Sigmoid colon (tissue), 7 donors: ENCODE measurements around the gene AMBRA1. TPM values are rescaled to one million over a fixed set of nuclear protein-coding genes. Genes with fewer than 3 reads are reported as not detected.

Experiments used
- DNase-seq: peaks from one replicate; pipeline ENCODE4 v3.0.0-alpha.2; 2019
- H3K27ac ChIP-seq, 4 donors: fragments of 200-600 bp; sonication (generic); one replicate each; pipeline ENCODE4 v1.5.1; 2016 to 2019; ENCODE audit warnings: mild to moderate bottlenecking in 1 of 4
- H3K27me3 ChIP-seq, 3 donors: fragments of 200-600 bp; sonication (generic); one replicate each; pipeline ENCODE4 v1.5.1; 2019; ENCODE audit warnings: mild to moderate bottlenecking in 1 of 3
- H3K36me3 ChIP-seq, 4 donors: fragments of 200-600 bp; sonication (generic); one replicate each; pipeline ENCODE4 v1.5.1; 2016 to 2019
- H3K4me1 ChIP-seq, 4 donors: fragments of 200-600 bp; sonication (generic); one replicate each; pipeline ENCODE4 v1.5.1; 2017 to 2019
- H3K4me3 ChIP-seq, 4 donors: fragments of 200-600 bp; sonication (generic); one replicate each; pipeline ENCODE4 v1.5.1; 2017 to 2019; ENCODE audit warnings: mild to moderate bottlenecking in 2 of 4, moderate library complexity in 1 of 4
- H3K9me3 ChIP-seq, 4 donors: fragments of 200-600 bp in 3 of 4; sonication (generic) in 3 of 4; one replicate each; pipeline versions ENCODE4 v1.5.1 to v1.6.1; 2013 to 2019
- CTCF ChIP-seq, 4 experiments: fragments of 450-650 bp in 3 of 4; fragments of 200-600 bp in 1 of 4; IDR thresholded peaks; one replicate each; pipeline ENCODE4 v1.5.1; 2016 to 2019; ENCODE audit warnings: antibody characterized with exemption in 4 of 4, mild to moderate bottlenecking in 3 of 4, moderate library complexity in 2 of 4
- EP300 ChIP-seq, 4 donors: sonication (generic); formaldehyde crosslinking; IDR thresholded peaks; one replicate each; pipeline ENCODE4 v1.6.1; 2017; ENCODE audit warnings: antibody characterized with exemption in 4 of 4
- POLR2A ChIP-seq, 2 donors: fragments of 450-650 bp; IDR thresholded peaks; one replicate each; pipeline ENCODE4 v1.6.1; 2016; ENCODE audit warnings: antibody characterized with exemption in 2 of 2, mild to moderate bottlenecking in 2 of 2, moderate library complexity in 2 of 2
- POLR2AphosphoS5 ChIP-seq, 4 donors: sonication (generic); formaldehyde crosslinking; IDR thresholded peaks; one replicate each; pipeline ENCODE4 v1.6.1; 2017; ENCODE audit warnings: antibody characterized with exemption in 4 of 4
- WGBS, 2 donors: extraction: QIAGEN DNeasy Blood & Tissue Kit; methylation state at CpG; one replicate each; pipeline ENCODE4 v1.1.7; 2013; 5-methylcytosine and 5-hydroxymethylcytosine counted together
- intact Hi-C: fragments of 100-400 bp; cut with DNase I; formaldehyde crosslinking; loops from one replicate; pipeline ENCODE4 v1.15.1; 2023
- polyA plus RNA-seq, 3 donors: library from polyadenylated mRNA; stranded (reverse); fragments of 200-250 nt; gene quantifications; one replicate each; pipeline ENCODE4 v1.2.3, GENCODE V29; 2013
- total RNA-seq, 4 donors: library from RNA; depleted of rRNA; stranded (reverse); fragments of >200 nt; gene quantifications; one replicate each; pipeline ENCODE4 v1.1.0, GENCODE V29; 2016
- donor health status: healthy with polysubstance abuse.
- donor health status: Bipolar disorder and iron deficiency.
- donor health status: healthy.

The AMBRA1 gene
- total and polyA plus RNA-seq, 7 donors: 8.4 to 33.0 (median 23.9) TPM

DNA sequence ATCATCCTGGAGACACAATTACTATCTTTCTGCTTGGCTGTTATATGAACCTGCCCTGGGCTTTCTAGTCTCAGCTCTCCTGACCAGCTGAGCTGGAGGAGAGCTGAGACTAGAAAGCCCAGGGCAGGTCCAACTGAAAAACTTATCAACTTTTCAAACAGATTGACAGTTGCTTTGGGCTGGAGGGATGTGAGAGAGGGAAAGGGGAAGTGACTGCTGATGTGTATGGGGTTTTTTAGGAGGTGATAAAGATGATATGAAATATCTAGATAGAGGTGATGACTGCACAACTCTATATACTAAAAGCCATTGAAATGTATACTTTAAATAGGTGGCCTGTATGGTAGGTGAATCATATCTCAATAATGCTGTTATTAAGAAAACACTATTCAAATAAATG lies 142.1 kb downstream of the AMBRA1 start:
- Histone ChIP-seq H3K27ac (peak overlapping the region in 2 of 4 donors; percentile 7 to 47), H3K9me3 (no peaks in the 10 kb centered on the region), H3K36me3 (no peaks in the 10 kb centered on the region), H3K4me3 (no peak overlapping the region), H3K27me3 (no peaks in the 10 kb centered on the region), H3K4me1 (peaks cover 0 to 18% (median 7%) of the 10 kb centered on the region in 4 donors)
- TF ChIP-seq CTCF (IDR thresholded peaks at IDR 0.05) (no peak), POLR2AphosphoS5 (IDR thresholded peaks at IDR 0.05) (no peak), EP300 (IDR thresholded peaks at IDR 0.05) (no peak), POLR2A (IDR thresholded peaks at IDR 0.05) (no peak)
- no peak for DNase-seq
- intact Hi-C loops: no loop called here

- H3K27ac ChIP-seq: peak overlapping the region in 3 of 4 donors; percentile 7 to 47 (median 19)
These were observed 142.9 kb downstream of the AMBRA1 start for GRCh38 chr11:46450846-46451477.

DNA sequence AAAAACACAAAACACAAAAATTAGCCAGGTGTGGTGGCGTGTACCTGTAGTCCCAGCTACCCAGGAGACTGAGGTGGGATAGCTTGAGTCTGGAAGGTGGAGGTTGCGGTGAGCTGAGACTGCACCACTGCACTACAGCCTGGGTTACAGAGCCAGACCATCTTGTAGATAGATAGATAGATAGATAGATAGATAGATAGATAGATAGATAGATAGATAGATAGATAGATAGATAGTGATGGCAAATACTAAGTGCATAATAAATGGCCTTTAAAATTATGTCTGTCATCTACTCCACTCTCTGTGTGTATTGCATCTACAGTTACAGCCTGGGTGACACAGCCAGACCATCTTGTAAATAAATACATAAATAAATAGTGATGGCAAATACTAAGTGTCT lies 146.3 kb downstream of the AMBRA1 start:
- H3K36me3 ChIP-seq: peaks cover 0 to 7% (median 3%) of the 10 kb centered on the region in 4 donors
- 97% methylated on average over 2 of the region's 2 CpGs for whole genome bisulfite sequencing, 2 donors
- intact Hi-C loops: loop anchor here (5.0 kb wide), 1 partner anchor 90 kb away; no protein-coding TSS in a partner anchor
- H3K27ac ChIP-seq: no peak overlapping the region
- no peak overlapping the region for H3K4me3 ChIP-seq
- H3K4me1 ChIP-seq: peaks cover 0 to 42% (median 25%) of the 10 kb centered on the region in 4 donors
- H3K9me3 ChIP-seq: no peaks in the 10 kb centered on the region
- DNase-seq: no peak
- TF ChIP-seq CTCF (IDR thresholded peaks at IDR 0.05) (no peak), POLR2A (IDR thresholded peaks at IDR 0.05) (no peak), EP300 (IDR thresholded peaks at IDR 0.05) (no peak), POLR2AphosphoS5 (IDR thresholded peaks at IDR 0.05) (no peak)
- no peaks in the 10 kb centered on the region for H3K27me3 ChIP-seq

More at GRCh38 chr11:46450846-46451477, 142.9 kb downstream of the AMBRA1 start:
- Histone ChIP-seq H3K4me3 (no peak overlapping the region), H3K4me1 (peaks cover 0 to 26% (median 15%) of the 10 kb centered on the region in 4 donors), H3K27me3 (no peaks in the 10 kb centered on the region), H3K36me3 (no peaks in the 10 kb centered on the region), H3K9me3 (no peaks in the 10 kb centered on the region)
- 91 to 92% methylated on average over 3 of the region's 3 CpGs for WGBS, 2 donors
- TF ChIP-seq POLR2AphosphoS5 (IDR thresholded peaks at IDR 0.05): no peak
- no peak for TF ChIP-seq CTCF (IDR thresholded peaks at IDR 0.05)
- TF ChIP-seq POLR2A (IDR thresholded peaks at IDR 0.05): no peak
- TF ChIP-seq EP300 (IDR thresholded peaks at IDR 0.05): no peak
- DNase-seq: no peak
- intact Hi-C loops: no loop called here

DNA sequence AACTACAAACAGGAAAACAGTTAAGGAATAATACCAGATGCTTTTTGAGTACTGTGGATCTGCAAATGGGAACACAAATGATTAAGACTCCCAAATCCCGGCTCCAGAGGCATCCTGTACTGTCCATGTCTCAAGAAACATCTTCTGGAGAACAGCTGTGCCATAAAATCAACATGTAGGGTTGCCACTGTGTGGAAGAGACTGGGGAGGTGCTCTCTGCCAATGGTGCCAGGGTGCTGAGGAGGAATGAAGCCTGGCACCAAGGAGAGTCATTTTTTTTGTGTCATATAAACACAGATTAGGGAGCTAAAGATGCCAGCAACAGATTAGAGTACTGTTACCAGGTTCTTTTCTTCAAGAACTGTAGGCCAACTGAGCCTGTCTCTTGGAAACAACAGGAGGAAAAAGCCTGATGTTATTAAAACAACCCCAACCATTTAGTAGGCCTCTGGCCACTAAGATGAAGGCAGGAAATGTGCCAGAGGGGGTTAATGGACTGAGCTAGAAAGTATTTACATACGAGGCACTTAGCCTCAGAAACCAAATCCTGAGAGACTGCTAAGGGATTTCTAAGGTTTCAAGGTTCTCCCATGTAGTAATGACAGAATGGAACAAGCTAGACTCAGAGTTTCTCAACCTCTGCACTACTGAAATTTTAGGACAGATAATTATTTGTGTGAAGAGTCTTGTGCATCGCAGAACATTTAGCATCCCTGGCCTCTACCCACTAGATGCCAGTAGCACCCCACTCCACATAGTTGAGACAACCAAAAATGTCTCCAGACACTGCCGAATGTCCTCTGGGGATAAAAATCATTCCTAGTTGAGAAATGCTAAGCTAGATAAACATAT lies 147.7 kb downstream of the AMBRA1 start:
- H3K27ac ChIP-seq: peak overlapping the region in 2 of 4 donors; percentile 23 to 32
- DNase-seq: no peak
- peaks cover 0 to 16% (median 10%) of the 10 kb centered on the region in 4 donors for H3K36me3 ChIP-seq
- TF ChIP-seq POLR2A (IDR thresholded peaks at IDR 0.05) (no peak), POLR2AphosphoS5 (IDR thresholded peaks at IDR 0.05) (no peak), CTCF (IDR thresholded peaks at IDR 0.05) (no peak)
- H3K27me3 ChIP-seq: no peaks in the 10 kb centered on the region
- H3K4me1 ChIP-seq: peaks cover 0 to 34% (median 22%) of the 10 kb centered on the region in 4 donors
- no peak overlapping the region for H3K4me3 ChIP-seq
- no peaks in the 10 kb centered on the region for H3K9me3 ChIP-seq
- WGBS, 2 donors: 75 to 77% methylated on average over 4 of the region's 4 CpGs
- intact Hi-C loops: loop anchor here (5.0 kb wide), 1 partner anchor 91 kb away; no protein-coding TSS in a partner anchor
